Transverse colon (tissue), 4 donors: ENCODE results near the gene DKK1.

Experiments used
- CTCF ChIP-seq, 5 experiments: fragments of 200-600 bp in 3 of 5; fragments of 450-650 bp in 2 of 5; sonication (generic) in 3 of 5; IDR thresholded peaks; 1 replicate in 2 of 5; 2 replicates in 3 of 5; pipeline ENCODE4 v1.5.1; 2016 to 2017; ENCODE audit warnings: antibody characterized with exemption in 5 of 5, inconsistent platforms in 3 of 5, mild to moderate bottlenecking in 2 of 5, moderate library complexity in 1 of 5
- EP300 ChIP-seq: sonication (generic); formaldehyde crosslinking; IDR thresholded peaks from one replicate; pipeline ENCODE4 v1.6.1; 2017; ENCODE audit warnings: antibody characterized with exemption, low read depth
- POLR2A ChIP-seq: fragments of 450-650 bp; IDR thresholded peaks from one replicate; pipeline ENCODE4 v1.6.1; 2016; ENCODE audit warnings: antibody characterized with exemption, mild to moderate bottlenecking, moderate library complexity
- POLR2AphosphoS5 ChIP-seq, 3 donors: sonication (generic); formaldehyde crosslinking; IDR thresholded peaks; one replicate each; pipeline ENCODE4 v1.6.1; 2016; ENCODE audit warnings: antibody characterized with exemption in 3 of 3

GRCh38 chr10:52347327-52347667, 33.2 kb downstream of the DKK1 start:
- no peak for TF ChIP-seq CTCF (IDR thresholded peaks at IDR 0.05)
- TF ChIP-seq POLR2A: no peak
- TF ChIP-seq POLR2AphosphoS5 (IDR thresholded peaks at IDR 0.05): no peak
- no peak for TF ChIP-seq EP300
